HG03521 (cell line): ENCODE results near the gene OTOP1.
"Not testable (repeated sequence)": the region's sequence is repeated elsewhere in the genome, so short reads cannot be mapped to it uniquely, and the experiment has no call there.

Experiments used
- ATAC-seq: cut with Tn5 transposase; IDR thresholded peaks from one replicate; pipeline ENCODE4 v1.9.1; 2021; ENCODE audit warnings: mild to moderate bottlenecking, moderate library complexity; ENCODE audit not compliant: unreplicated experiment

OTOP1 gene, protein sequence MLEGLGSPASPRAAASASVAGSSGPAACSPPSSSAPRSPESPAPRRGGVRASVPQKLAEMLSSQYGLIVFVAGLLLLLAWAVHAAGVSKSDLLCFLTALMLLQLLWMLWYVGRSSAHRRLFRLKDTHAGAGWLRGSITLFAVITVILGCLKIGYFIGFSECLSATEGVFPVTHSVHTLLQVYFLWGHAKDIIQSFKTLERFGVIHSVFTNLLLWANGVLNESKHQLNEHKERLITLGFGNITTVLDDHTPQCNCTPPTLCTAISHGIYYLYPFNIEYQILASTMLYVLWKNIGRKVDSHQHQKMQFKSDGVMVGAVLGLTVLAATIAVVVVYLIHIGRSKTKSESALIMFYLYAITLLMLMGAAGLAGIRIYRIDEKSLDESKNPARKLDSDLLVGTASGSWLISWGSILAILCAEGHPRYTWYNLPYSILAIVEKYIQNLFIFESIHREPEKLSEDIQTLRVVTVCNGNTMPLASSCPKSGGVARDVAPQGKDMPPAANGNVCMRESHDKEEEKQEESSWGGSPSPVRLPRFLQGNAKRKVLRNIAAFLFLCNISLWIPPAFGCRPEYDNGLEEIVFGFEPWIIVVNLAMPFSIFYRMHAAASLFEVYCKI

DNA sequence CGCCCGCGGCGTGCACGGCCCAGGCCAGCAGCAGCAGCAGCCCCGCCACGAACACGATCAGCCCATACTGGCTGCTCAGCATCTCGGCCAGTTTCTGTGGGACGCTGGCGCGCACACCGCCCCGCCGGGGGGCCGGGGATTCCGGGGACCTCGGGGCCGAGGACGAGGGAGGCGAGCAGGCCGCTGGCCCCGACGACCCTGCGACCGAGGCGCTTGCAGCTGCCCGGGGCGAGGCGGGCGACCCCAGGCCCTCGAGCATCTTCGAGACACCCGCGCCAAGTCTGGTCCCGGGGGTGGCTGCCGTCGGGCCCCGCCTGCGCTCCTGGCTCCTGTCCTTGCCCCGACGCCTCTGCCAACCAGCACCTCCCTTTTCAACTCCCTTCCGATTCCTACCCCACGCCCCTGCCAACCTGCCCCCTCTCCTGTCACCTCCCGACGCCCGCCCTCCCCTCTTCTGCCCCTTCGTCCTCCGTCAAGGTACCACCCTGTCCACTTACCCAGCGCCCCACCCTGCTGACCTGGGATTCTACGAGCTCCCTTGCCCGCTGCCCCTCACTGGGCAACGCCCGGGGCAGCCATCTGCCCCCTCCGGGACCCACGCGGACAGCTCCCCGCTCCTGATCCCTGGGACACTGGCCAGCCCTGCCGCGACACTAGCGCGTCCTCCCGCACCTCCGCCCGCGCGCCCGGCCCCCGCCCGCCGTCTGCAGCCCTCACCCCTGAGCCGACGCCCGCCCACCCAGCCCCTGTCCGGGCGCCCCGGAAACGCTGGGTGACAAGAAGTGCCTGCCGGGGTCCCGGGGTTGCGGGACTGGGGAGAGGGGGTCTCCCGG, at the start of gene OTOP1:
TSS of gene OTOP1 (minus strand) at position 324 of the 833 bp plus-strand sequence. CDS start at position 259, 65 bp downstream.
- ATAC-seq, result no peak

DNA sequence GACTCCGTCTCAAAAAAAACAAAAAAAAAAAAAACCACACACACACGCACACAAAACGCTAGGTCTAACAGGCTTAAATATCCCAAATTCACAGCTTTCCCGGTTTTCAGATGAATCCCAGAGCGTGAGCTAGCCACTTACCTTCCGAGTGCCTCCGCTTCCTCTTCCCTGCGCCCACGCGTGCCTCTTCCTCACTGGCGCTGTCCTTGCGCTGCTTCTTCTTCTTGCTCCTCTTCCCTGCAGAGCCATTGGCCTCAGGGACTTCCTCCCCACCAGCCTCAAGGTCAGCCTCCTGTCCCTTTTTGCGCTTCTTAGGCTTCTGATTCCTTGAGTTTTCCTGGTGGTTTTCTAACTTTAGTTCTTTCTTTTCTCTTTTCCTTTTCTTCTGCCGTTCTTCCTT, 47.5 kb upstream of the OTOP1 start:
- ATAC-seq, result no peak

GRCh38 chr4:4271912-4272311, 45.2 kb upstream of the OTOP1 start:
- ATAC-seq, result no peak

DNA sequence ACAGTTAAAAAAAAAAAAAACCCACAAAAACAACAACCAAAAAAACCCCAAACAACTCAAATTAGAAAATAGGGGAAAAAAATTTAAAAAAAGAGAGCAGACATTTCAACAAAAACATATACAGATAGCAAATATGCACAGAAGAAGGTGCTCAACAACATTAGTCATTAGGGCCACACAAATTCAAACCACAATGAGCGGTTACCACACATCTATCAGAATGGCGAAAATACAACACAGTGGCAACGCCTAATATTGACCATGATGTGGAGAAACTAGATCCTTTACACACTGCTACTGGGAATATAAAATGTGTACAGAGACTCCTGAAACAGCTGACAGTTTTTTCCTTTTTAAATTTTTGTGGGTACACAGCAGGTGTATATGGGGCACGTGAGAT, 43.8 kb upstream of the OTOP1 start:
- ATAC-seq, result no peak

DNA sequence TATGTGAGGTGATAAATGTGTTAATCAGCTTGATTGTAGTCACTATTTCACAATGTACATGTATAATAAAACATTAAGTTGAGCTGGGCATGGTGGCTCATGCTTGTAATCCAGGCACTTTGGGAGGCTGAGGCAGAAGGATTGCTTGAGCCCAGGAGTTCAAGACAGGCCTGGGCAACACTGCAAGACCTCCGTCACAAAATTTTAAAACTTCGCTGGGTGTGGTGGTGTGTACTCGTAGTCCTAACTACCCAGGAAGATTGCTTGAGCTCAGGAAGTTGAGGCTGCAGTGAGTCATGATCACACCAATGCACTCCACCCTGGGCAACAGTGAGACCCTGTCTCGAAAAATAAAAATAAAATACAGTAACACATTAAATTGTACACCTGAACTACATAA, 43.1 kb upstream of the OTOP1 start:
- no peak for ATAC-seq

- no peak for ATAC-seq
These were observed 42.6 kb upstream of the OTOP1 start for GRCh38 chr4:4269331-4269731.

DNA sequence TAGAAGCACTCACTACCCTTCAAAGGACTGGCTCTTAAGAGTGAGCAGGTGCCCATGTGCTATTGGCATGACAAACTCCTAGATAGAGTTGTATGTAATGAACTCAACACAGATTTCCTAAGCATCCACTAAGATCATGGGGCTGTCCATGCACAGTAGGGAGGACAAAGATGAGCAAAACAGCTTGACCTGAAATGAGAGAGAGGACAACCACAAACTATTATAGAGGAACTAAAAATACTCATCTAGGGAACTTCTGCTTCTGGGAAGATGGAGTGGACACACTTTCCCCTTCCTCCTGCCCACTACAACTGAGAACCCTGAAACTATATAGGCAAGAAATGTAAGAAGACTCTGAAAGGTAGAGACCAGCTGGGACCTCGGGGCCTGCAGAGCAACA, 42.0 kb upstream of the OTOP1 start:
- ATAC-seq, result no peak

DNA sequence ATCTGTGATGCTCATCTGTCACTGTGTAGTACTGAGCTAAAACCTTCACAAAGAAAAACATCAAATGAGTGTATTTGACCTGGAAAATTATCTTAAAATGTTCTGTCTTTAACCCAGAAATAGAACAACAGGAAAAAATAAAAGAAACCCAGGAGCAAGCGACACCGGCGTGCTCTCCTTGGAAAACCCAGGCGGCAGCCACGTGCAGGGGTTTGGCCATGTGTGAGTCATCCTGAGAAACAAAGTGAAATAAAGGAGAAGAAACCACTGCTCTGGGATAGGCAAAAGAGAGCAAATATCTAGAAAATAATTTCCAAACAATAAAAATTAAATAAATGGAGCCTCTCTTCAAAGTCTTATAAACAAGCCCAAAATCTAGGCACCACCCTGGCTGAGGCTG, 41.3 kb upstream of the OTOP1 start:
- ATAC-seq, result no peak

DNA sequence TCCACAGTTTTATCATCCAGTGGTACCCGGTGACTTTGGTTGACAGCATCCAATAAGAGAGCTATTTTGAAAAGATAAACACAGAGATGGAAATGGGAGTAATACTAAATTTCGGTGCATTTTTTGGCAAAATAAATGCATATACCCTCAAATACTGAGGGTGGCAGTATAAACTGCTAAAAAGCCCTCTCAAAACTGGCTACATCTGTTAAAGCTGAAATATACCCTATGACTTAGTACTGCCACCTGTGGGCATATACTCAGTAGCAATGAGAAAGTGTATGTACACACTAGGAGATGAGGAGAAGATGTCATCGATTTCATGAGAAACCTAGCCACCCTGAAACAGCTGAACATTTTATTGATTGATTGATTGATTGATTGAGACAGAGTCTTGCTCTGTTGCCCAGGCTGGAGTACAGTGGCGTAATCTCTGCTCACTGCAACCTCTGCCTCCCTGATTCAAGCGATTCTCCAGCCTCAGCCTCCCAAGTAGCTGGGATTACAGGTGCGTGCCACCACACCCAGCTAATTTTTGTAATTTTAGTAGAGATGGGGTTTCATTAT, 33.5 kb upstream of the OTOP1 start:
- ATAC-seq, result peak; percentile 58

GRCh38 chr4:4259484-4260100, 32.9 kb upstream of the OTOP1 start:
- no peak for ATAC-seq

DNA sequence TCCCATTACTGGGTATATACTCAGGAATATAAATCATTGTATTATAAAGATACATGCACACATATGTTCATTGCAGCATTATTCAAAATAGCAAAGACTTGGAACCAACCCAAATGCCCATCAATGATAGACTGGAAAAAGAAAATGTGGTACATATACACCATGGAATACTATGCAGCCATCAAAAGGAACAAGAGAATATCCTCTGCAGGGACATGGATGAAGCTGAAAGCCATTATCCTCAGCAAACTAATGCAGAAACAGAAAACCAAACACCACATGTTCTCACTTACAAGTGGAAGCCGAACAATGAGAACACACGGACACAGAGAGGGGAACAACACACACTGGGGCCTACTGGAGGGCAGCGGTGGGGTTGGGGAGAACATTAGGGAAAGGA, 31.0 kb upstream of the OTOP1 start:
- not testable (repeated sequence) for ATAC-seq

DNA sequence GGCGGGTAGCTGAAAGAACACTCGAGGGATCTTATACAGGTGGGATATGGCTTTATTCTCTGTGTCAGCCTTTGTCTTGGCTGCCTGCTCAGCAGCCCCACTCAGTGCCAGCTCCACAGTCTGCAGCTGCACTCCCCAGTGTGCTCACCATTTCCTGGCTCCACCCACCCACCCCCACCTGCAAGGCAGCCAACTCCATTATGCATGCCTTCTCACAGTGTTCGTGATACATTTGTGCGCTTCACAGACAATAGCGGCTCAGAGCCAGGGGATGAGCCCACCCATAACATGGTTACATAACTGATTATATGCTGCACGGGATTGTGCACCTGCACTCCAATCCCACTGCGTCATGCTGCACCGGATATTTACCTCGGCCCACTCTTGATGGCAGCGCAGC, 30.1 kb upstream of the OTOP1 start:
- no peak for ATAC-seq

- ATAC-seq, result no peak
These were observed 27.9 kb upstream of the OTOP1 start for GRCh38 chr4:4254666-4255065.

- no peak for ATAC-seq
These were observed 27.5 kb upstream of the OTOP1 start for GRCh38 chr4:4254199-4254598.

- no peak for ATAC-seq
These were observed 23.1 kb upstream of the OTOP1 start for GRCh38 chr4:4249866-4250265.

DNA sequence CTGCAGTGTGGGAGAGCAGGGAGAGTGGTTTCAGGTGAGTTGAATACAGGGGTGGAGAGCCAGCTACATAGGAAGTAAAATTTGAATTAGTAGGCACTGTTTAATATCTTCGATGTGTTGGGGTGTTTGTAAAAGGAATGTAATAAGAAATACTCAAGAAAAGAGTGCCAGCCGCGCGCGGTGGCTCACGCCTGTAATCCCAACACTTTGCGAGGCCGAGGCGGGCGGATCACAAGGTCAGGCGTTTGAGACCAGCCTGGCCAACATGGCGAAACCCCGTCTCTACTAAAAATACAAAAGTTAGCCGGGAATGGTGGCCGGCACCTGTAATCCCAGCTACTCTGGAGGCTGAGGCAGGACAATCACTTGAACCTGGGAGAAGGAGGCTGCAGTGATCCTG, 22.6 kb upstream of the OTOP1 start:
- ATAC-seq, result not testable (repeated sequence)

DNA sequence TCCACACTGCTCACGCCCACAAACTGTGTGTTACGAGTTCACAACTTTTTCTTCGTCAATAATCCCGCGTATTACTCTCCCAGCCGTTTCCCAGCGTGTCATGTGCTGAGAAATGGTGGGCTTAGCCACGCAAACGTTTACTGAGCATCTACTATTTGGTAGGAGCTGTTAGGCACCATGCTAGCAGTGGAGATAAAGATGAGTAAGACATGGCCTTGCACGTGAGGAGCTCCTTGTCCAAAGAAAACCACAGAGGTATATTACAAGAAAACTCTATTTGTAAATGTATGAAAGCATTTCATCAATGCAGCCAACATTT, 22.1 kb upstream of the OTOP1 start:
- ATAC-seq, result no peak

DNA sequence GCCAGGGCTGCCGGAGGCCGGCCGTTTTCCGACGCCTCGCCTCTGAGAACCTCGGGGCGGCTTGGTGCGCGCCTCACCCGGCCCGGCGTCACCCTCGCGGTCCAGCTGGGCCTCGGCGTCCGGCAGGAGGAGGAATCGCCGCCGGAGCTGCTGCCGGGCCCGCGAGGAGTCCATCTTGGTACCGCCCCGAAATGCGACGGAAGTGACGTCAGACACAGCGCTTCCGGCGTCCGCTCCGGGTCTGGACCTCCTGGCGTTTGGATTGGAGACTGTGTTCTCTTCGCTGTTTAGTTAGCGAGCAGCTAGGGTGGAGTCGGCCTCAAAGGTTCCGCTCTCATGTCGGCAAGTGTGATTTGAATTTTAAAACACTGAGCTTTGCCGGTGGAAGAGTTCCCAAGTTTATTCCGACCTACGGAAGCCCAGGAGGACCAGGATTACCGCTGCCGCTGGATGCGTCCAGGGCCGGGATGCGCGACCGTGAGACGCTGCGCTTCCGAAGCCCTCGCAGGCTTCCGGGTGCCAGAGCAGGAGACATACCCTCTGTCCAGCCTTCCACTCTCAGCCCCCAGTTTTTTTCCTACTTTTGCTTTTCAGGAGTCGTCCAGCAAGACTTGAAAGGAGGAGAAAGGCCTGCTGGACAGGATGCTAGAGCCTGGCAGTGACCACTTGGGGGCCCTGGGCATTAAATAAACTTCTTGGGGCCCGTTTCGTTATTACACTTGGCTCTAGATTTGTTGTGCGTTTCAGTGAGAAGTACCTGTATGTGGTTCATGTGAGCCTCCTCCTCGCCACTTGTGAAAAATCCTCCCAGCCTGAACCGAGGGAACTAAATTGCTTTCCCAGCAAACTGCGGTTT, 21.5 kb upstream of the OTOP1 start, which contains the start of gene TMEM128:
TSS of gene TMEM128 (minus strand) at position 195 of the 856 bp plus-strand sequence. CDS start at position 174, 21 bp downstream.
- peak; percentile 94 for ATAC-seq

DNA sequence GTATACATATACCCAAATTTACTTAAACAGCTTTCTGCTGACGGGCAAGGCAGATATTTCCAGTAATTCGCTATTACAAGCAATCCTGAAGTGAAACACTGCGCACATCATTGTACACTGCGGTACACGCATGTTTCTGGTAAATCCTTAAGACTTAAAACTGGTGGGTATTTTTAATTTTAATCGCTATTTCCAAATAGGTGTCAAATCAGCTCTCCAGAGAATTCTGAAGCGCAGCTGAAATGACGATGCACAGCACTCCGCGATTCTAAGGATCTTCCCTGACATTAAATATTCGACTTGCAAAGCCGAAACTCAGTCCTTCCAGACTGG, 20.9 kb upstream of the OTOP1 start:
- ATAC-seq, result peak; percentile 11

DNA sequence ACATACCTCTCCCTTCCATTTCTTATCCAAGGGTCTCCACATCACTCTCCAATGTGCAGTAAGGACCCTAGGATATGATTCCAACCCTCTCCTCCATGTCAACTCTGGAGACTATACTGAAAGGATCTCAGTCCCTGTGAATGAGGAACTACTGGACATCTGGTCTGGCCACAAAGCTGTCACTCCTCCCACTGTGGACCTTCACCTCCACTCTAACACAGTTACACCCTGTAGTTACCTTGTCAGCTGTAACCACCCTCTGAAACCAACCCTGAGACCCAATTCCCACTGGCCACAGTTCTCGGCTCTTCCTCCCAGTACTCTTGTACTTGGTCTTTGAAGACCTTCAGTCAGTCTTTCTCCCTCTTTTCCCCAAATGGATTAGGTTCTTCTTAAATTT, 18.4 kb upstream of the OTOP1 start:
- ATAC-seq, result no peak
